NCI-H446 treated with DMSO at 0.1 percent for 48 hours (cell line): ENCODE results near the gene HELZ.
"Not testable (repeated sequence)": the region's sequence is repeated elsewhere in the genome, so short reads cannot be mapped to it uniquely, and the experiment has no call there.

ENCODE experiments used
- DNase-seq: peaks from one replicate; lab custom pipeline; 2025; lab: John Stamatoyannopoulos, UW

HELZ gene

DNA sequence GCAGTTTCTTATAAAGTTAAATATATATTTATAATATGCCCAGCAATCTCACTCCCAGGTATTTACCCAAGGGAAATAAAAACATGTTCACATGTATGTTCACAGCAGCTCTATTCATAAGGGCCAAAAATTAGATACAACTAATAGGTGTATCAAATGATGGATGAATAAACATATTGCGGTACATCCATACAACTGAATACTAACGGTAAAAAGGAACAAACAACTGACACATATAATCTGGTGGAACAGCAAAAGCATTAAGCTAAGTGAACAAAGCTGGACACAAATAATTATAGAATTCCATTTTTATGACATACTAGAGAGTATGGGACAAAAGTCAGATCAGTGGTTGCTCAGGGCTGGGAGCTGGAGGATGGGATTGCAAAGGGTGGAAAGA lies 125.9 kb downstream of the HELZ start:
- no peak for DNase-seq

DNA sequence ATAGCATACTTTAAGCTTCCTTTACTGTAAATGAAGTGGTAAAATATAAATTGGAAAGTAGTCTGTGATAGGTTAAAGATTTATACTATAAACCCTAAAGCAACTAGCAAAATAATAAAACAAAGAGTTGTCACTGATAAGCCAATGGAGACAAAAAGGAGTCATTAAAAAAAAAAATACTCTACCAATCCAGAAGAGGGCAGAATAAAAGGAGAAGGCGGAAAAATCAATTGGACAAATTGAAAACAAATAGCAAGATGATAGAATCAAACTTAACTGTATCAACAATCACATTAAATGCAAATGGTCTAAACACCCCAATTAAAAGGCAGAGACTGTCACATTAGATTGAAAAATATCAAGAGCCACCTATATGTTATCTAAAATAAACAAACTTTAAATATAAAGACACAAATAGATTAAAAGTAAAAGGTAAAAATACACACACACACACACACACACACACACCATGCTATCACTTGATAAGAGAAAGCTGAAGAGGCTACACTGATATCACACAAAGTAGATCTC lies 128.9 kb downstream of the HELZ start:
- DNase-seq: no peak

DNA sequence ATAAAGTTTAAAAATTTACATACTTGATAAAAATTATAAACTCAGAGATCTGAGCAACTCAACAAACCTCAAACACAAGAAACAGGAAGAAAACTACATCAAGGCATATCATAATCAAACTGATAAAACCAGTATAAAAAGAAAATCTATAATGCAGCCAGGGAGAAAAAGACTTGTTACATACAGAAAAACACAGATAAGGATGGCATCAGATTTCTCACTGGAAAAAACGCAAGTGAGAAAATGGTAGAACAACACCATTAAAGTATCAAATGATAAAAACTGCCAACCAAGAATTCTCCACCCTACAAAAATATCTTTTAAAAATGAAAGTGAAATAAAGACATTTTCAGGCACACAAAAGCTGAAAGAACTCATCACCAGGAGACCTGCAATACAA lies 129.6 kb downstream of the HELZ start:
- DNase-seq: no peak

DNA sequence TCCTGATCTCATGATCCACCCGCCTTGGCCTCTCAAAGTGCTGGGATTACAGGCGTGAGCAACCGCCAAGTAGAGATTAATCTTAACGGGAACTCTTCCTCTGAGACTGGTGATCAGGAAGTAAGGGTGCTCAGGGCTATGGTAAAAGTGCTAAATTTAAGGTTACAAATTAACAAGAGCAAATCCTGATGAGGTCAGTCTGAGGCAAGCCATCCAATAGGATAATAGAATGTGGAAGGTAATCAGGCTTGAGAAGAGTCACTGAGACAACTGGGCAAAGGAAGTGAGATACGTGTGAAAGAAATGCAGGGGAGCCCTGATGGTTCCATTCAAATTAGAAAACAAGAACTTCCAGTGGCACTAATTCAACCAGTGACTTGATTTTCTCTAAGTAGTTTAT lies 131.5 kb downstream of the HELZ start:
- DNase-seq: no peak

DNA sequence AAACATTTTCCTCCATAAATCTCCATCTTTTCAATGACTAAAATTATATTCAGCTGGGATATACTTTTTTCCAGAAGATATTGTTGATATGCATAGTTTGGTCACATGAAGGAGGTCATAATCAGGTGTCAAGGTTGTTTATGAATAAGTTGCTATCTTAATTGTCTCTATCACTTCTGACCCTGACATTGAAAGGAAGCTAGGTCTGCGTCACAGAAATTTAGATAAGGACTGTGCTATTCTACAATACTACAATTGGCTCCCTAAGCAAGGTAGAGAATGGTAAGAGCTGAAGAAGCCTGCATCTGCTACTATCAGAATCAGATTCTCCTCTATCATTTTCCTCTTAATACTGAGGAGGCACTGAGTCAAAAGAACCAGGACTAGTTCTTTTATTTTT lies 133.2 kb downstream of the HELZ start:
- DNase-seq: no peak

DNA sequence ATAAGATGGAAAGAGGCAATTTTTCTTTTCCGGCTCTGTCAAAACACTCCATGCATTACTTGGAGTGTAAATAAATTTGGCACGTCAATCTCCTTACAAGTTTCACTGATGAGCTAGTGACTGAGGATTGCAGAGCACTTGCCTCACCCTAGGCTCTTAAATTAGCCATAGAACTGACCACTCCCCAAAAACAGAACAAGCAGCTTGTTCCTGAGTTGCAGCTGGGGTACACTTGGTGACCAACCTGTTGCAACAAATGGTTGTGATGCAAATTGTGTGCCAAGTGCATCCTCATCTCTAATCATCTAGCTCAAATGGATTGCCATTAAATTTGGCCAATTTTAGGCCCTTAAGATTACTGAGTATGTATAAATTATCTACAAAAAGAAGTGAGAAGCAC lies 133.7 kb downstream of the HELZ start:
- DNase-seq: no peak

DNA sequence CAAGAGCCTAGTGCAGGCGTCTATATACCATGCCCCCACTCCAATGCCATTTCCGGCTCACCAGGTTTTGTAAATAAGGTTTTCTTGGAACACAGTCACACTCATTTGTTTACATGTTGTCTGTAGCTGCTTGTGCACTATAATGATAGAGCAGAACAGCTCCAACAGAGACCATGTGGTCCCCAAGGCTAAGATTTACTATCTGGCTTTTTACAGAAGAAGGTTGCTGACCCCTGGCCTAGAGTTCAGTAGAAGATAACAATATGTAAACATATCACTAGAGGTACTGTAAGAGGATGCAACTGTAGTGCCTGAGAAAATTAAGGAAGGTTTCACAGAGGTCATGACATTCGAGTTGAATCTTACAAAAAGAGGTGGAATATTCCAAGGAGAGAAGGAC lies 134.4 kb downstream of the HELZ start:
- no peak for DNase-seq

DNA sequence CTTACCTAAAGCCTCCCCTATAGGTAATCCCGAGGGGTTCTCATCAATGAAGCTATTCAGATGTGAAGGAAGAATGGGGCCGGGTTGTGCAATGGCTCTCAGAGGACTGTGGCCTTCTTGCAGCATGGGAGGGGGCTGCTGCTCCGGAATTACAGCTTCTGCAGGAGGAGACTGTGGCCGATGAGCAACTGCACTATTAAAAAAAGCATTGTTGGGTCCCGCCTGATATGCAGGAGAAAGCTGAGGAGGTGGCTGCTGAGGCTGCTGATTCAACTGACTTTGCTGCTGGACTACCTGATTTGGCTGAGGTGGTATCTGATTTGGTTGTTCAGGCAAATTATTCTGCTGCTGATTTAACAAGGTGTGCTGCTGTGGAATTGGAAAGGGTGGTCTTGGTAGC lies 135.9 kb downstream of the HELZ start:
- no peak for DNase-seq

DNA sequence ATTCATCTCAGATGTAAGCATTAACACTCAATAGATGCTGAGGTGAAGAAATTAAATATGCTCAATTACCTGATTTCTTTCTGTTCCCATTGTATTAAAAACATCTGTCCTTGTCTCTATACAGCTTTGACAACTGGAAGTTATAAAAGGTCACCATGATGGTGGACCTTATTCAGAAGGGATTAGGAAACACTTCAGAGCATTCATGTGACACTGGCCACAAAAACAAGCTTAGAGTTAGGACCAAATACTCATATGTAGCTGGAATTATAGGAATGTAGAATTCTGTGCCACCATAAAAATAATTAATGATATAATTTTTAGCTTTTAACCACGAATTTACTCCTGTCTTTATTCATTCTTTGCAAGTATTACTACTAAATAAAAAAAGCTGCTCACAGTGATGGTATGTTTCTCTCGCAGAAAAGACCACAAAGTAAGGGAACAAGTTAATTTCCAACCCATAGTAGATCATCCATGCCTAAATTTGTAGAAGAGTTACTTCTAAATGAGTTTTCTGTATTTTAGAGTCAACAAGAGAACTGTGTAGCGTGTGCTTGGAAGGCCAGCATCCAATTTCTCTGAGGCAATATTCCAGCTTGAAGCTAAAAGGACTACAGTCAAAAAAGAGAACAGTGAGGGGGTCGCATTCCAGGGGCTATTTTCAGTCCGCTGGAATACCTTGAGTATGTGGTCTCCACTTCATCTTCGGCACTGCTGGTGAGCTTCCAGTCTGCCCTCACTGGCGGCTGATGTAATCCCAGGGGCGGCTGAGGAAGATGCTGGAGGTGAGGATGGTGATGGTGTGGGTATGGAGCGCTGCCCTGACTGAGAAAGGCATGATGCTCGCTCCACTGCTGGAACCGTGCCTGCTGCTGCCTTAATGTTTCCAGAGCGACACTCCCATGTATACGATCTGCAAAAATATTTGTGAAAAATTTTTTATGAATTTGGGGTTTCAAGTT lies 136.9 kb downstream of the HELZ start:
- no peak for DNase-seq

DNA sequence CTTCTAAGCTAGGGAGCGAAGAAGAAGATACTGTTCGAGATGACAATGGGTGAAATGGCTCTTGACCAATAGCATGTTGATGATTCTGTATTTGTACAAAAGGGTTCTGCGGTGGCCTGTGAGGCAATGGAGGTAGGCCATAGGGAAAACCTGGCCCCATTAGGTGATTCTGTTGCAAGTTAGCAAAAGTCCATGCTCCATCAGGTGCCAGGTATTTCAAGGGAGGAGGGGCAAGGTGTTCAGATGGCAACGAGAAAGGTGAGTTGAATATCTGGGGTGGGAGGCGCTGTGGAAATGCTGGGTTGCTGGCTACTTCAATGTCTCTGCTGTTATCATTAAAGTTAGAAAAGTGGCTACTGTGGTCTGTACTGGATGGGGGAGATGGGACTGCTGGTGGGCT lies 137.8 kb downstream of the HELZ start:
- no peak for DNase-seq

DNA sequence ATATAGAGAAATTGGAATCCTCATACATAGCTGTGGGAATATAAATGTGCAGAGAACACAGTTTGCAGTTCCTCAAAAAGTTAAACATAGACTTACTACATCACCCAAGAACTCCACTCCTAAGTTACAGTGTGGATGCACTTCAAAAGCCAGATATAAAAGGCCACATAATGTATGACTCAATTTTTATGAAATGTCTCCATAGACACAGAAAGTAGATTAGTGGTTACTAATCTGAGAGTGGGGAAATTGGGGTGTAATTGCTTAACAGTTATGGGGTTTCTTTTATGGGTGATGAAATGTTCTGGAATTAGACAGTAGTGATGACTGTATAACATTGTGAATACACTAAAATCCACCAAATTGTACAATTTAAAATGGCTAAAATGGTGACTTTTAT lies 139.8 kb downstream of the HELZ start:
- DNase-seq: no peak

DNA sequence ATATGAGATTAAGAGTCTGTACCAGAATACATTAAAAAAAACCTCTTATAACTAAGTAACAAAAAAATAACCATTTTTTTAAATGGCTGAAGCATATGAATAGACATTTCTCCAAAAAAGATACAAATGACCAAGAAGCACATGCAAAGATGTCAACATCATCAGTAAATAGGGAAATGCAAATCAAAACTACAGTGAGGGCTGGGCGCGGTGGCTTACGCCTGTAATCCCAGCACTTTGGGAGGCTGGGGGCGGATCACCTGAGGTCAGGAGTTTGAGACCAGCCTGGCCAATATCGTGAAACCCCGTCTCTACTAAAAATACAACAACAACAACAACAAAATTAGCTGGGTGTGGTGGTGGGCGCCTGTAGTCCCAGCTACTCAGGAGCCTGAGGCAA lies 140.4 kb downstream of the HELZ start:
- not testable (repeated sequence) for DNase-seq

DNA sequence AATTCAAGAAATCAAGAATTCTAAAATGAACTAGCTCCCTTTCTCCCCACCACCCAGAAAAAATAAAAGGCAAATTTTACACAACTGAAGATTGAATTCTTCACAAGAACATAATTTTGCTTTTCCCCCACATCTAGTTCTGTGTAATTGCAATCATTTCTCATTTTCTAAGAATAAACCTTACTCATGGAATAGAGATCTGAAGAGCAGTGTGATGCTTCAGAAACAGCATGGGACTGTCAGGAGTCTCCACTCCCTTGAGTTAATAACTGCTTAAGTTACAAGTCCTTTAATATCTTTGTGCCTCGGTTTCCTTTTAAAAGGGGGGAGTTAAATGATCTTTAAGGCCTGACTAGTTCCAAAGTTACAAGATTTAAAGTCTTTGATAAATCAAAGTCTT lies 147.0 kb downstream of the HELZ start:
- DNase-seq: no peak

DNA sequence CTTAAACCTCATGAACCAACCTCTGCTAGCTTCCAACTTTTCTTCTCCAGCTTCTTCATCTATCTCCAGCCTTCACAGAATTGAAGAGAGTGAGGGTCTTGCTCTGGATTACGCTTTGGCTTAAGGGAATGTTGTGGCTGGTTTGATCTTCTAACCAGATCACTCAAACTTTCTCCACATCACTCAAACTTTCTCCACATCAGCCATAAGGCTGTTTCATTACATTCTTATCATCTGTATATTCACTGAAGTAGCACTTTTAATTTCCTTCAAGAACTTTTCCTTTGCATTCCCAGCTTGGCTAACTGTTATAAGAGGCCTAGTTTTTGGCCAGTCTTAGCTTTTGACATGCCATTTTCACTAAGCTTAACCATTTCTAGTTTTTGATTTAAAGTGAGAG lies 148.4 kb downstream of the HELZ start:
- DNase-seq: no peak

DNA sequence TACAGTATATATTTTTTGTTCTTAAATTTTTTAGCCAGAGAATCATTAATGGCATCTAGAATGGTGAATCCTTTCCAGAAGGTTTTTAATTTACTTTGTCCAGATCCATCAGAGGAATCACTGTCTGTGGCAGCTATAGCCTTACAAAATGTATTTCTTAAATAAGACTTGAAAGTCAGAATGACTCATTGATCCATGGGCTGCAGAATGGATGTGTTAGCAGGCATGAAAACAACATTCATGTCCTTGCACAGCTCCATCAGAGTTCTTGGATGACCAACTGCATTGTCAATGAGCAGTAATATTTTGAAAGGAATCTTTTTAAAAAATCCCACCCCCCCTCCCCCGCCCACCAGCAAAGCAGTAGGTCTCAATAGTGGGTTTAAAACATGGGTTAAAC lies 149.2 kb downstream of the HELZ start:
- no peak for DNase-seq

DNA sequence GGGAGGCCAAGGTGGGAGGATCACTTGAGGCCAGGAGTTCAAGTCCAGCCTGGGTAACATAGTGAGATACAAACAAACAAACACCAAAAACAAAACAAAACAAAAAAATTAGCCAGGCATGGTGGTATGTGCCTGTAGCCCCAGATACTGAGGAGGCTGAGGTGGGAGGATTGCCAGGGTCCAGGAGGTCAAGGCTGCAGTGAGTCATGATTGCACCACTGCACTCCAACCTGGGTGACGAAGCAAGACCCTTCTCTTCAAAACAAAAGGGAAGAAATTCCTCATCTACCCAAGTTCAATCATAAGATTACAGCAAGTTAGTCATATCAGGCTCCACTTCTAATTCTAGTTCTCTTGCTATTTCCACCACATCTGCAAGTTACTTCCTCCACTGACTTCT lies 149.7 kb downstream of the HELZ start:
- not testable (repeated sequence) for DNase-seq

DNA sequence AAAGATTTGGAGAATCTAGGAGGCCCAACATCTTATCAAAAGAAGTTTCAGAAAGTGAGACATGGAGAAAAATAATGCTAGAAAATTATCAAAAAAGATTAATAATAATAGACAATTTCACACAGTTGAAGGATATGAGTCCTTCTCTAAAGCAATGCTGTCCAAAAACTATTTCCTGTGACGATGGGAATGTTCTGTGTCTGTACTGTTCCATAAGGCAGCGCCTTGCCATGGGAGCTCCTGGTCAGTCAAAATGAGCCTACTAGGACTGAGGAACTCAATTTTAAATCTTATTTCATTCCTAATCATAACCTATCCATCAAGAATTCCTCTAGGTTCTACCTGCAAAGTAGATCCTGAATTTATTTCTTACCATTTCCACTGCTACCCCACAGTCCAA lies 151.6 kb downstream of the HELZ start:
- DNase-seq: no peak

DNA sequence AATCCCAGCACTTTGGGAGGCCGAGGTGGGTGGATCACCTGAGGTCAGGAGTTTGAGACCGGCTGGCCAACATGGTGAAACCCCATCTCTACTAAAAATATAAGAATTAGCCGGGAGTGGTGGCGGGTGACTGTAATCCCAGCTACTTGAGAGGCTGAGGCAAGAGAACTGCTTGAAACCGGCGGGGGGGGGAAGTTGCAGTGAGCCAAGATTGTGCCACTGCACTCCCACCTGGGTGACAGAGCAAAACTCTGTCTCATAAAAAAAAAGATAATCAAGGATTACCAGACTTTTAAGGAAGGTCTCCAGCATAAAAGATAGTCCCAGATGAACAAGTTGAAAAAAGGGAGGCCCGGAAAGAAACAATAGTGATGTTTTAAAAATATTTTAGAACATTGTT lies 152.3 kb downstream of the HELZ start:
- not testable (repeated sequence) for DNase-seq

DNA sequence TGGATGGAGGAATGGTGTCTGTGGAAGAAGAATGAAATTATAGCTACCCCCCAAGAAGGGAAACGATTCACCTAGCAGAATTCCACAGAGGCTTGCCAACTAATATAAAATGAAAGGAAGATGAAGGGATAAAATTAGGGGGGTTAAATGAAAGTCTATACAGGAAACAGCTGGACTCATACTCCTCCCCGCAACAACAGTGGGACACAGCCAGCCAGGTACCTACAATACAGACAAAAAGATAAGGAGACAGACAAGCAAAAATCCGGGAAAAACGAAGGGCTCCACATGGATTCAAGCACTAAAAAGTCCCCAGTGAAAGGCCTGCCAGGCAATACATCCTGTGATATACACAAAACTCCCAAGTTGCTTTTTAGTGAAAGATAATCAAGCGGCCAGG lies 152.7 kb downstream of the HELZ start:
- no peak for DNase-seq

DNA sequence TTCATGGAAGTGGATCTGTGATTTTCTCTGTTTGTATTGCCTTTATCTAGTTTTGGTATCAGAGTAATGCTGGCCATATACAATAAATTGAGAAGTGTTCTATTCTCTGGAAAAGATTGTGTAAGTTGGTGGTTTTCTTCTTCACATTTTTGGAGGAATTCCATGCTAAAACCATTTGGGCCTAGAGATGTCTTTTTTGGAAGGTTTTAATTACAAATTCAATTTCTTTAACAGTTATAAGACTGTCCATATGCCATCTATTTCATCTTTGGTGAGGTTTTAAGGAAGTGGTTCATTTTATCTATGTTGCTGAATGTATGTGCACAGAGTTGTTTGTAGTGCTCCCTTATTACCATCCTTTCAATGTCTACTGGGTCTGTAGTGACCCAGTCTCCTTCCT lies 154.7 kb downstream of the HELZ start:
- no peak for DNase-seq

DNA sequence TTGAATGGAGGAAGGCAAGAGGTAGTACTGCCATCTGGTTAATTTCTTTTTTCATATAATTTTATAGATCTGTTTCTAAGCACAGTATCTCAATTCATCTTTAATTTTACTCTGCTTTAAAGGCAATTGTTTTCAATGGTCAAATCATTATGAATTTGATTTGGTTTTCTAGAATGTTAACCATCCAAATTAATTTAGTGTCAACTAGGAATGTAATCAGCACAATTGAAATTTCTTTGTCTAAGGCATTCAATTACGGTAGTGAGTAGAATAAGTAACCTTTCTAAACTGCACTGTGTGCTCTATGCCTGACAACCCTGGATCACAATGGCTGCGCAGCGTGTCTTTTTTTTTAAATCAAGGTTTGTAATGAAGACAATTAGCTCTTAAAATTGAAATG lies 156.4 kb downstream of the HELZ start:
- DNase-seq: no peak

DNA sequence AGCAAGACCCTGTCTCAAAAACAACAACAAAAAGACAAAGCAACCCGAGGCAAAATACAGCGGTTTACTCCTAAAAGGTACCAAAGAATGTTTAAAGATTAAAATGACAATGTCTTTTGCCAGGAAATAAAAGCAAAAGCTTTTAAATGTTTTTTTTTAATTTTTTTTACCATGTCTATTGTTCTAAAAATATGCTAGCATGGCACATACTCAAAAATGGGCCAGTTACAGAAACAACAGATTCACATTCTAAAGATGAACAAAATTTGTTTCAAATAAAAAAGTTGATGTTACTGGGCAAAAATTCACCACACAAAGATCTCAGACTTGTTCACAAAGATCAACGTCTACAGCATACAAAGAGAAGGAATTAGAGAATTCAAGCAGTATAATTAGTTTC lies 159.6 kb downstream of the HELZ start:
- no peak for DNase-seq

DNA sequence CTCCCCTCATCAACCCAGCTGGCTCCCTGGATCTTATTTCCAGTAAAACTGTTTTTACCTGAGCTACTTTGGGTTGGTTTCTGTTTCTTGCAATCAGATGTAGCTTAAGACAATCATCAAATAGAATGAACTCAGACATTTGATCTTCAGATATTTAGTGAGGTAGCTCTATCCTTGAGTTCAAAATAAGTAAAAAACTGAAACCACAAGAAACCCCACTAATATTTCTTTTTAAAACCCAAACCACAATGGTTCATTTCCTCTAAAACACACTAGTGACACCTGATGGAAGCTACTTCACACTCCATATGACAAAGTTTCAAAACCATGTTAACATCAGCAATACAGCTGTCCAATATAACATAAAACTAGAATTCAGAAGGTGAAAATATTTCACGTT lies 162.9 kb downstream of the HELZ start:
- DNase-seq: no peak

DNA sequence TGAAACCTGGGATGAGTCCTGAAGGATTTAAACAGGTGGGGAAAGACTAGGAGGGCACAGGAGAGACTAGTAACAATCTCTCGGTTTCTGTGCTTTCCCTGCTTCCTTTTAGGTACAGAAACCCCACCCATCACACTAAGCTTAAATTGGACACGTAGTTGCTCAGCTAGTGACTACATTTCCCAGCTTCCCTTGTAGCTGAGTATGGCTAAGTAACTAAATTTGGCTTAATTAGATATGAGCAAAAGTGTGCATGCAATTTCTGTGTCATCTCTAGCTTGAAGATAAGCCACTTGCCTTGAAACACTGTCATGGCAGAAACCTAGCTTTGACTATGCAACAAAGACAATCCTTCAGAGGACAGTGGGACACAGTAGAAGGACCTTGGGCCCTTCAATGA lies 164.2 kb downstream of the HELZ start:
- DNase-seq: no peak
